ENCODE results near the gene SEMA3F. TPM values are rescaled to one million over a fixed set of nuclear protein-coding genes. Genes with fewer than 3 reads are reported as not detected.

The SEMA3F gene
- total RNA-seq, 1 donor from 2014 or later, result 14.5 TPM

DNA sequence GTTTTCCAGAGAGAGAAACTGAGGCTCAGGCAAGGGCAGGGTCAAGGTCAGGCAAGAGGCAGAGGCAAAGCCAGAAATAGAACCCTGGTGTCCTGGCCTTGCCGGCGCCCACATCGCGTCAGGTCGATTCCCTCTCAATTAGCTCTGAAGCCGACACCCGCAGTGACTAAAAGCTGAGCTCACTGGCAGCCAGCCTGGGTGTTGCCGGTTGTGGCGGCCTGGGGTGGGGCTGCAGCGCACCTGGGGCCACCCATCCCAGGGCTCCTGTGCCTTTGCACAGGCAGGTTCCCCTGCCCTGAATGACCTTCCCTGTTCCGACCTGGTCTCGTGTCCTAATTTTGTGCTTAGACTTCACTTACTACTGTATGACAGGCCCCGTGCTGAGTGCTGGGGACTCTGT lies 6.2 kb downstream of the SEMA3F start:
- peak overlapping the region; percentile 22 for H3K4me2 ChIP-seq
- no peak overlapping the region for H3K4me3 ChIP-seq
- no peaks in the 10 kb centered on the region for H3K36me3 ChIP-seq
- Mint-ChIP-seq H3K27ac (no peak overlapping the region), H3K27me3 (ENCODE audit: insufficient read depth, low read depth) (peaks cover 10% of the 10 kb centered on the region), H3K36me3 (peaks cover 2% of the 10 kb centered on the region), H3K9me3 (no peaks in the 10 kb centered on the region), H3K4me1 (peaks cover 59% of the 10 kb centered on the region), H3K4me3 (no peak overlapping the region)
- peaks cover 4% of the 10 kb centered on the region for H3K27me3 ChIP-seq
- H4K20me1 ChIP-seq (ENCODE audit: low read depth), result peaks cover 97% of the 10 kb centered on the region
- no peaks in the 10 kb centered on the region for H3F3A ChIP-seq (ENCODE audit: low read depth)
- no peak overlapping the region for H2AFZ ChIP-seq (replicated peaks)
- TF ChIP-seq EZH2 (IDR thresholded peaks at IDR 0.05), result no peak
- no peak for TF ChIP-seq EZH2phosphoT487 (IDR thresholded peaks at IDR 0.05)
- TF ChIP-seq, protein P1, sequence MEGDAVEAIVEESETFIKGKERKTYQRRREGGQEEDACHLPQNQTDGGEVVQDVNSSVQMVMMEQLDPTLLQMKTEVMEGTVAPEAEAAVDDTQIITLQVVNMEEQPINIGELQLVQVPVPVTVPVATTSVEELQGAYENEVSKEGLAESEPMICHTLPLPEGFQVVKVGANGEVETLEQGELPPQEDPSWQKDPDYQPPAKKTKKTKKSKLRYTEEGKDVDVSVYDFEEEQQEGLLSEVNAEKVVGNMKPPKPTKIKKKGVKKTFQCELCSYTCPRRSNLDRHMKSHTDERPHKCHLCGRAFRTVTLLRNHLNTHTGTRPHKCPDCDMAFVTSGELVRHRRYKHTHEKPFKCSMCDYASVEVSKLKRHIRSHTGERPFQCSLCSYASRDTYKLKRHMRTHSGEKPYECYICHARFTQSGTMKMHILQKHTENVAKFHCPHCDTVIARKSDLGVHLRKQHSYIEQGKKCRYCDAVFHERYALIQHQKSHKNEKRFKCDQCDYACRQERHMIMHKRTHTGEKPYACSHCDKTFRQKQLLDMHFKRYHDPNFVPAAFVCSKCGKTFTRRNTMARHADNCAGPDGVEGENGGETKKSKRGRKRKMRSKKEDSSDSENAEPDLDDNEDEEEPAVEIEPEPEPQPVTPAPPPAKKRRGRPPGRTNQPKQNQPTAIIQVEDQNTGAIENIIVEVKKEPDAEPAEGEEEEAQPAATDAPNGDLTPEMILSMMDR (IDR thresholded peaks at IDR 0.05), result no peak
- H3K9me3 ChIP-seq (ENCODE audit: low read depth), result no peaks in the 10 kb centered on the region
- peaks cover 50% of the 10 kb centered on the region for H3K4me1 ChIP-seq
- H3K27ac ChIP-seq, result no peak overlapping the region
- H3K79me2 ChIP-seq (ENCODE audit: low read depth), result peaks cover 30% of the 10 kb centered on the region
- H3K9ac ChIP-seq, result no peak overlapping the region
- DNase-seq (ENCODE audit: low spot score), result no peak

GRCh38 chr3:50162034-50162883 lies 7.1 kb downstream of the SEMA3F start:
- Histone ChIP-seq H3K4me2 (no peak overlapping the region), H3K4me3 (no peak overlapping the region), H4K20me1 (ENCODE audit: low read depth) (peaks cover 98% of the 10 kb centered on the region), H3F3A (ENCODE audit: low read depth) (peaks cover 6% of the 10 kb centered on the region), H3K9me3 (ENCODE audit: low read depth) (no peaks in the 10 kb centered on the region), H2AFZ (replicated peaks) (no peak overlapping the region), H3K79me2 (ENCODE audit: low read depth) (peaks cover 31% of the 10 kb centered on the region), H3K9ac (no peak overlapping the region), H3K36me3 (no peaks in the 10 kb centered on the region), H3K27me3 (no peaks in the 10 kb centered on the region), H3K27ac (no peak overlapping the region), H3K4me1 (peaks cover 51% of the 10 kb centered on the region)
- TF ChIP-seq, protein P1 (IDR thresholded peaks at IDR 0.05), result no peak
- TF ChIP-seq EZH2 (IDR thresholded peaks at IDR 0.05), result no peak
- TF ChIP-seq EZH2phosphoT487 (IDR thresholded peaks at IDR 0.05), result no peak
- Mint-ChIP-seq H3K9me3 (no peaks in the 10 kb centered on the region), H3K27me3 (ENCODE audit: insufficient read depth, low read depth) (peaks cover 10% of the 10 kb centered on the region), H3K27ac (peak overlapping the region; percentile 7), H3K4me3 (peak overlapping the region; percentile 33), H3K36me3 (peaks cover 2% of the 10 kb centered on the region), H3K4me1 (peaks cover 63% of the 10 kb centered on the region)
- no peak for DNase-seq (ENCODE audit: low spot score)

GRCh38 chr3:50163572-50164455 lies 8.7 kb downstream of the SEMA3F start:
- no peaks in the 10 kb centered on the region for H3K36me3 ChIP-seq
- peaks cover 17% of the 10 kb centered on the region for H3K79me2 ChIP-seq (ENCODE audit: low read depth)
- H3K4me3 ChIP-seq, result no peak overlapping the region
- H3K27ac ChIP-seq, result no peak overlapping the region
- H2AFZ ChIP-seq (replicated peaks), result no peak overlapping the region
- peaks cover 10% of the 10 kb centered on the region for H3K27me3 Mint-ChIP-seq (ENCODE audit: insufficient read depth, low read depth)
- DNase-seq (ENCODE audit: low spot score), result no peak
- H3K9ac ChIP-seq, result no peak overlapping the region
- H3K27me3 ChIP-seq, result no peaks in the 10 kb centered on the region
- no peaks in the 10 kb centered on the region for H3K9me3 ChIP-seq (ENCODE audit: low read depth)
- peaks cover 63% of the 10 kb centered on the region for H3K4me1 Mint-ChIP-seq
- peak overlapping the region; percentile 17 for H3K27ac Mint-ChIP-seq
- TF ChIP-seq EZH2 (IDR thresholded peaks at IDR 0.05) (no peak), EZH2phosphoT487 (IDR thresholded peaks at IDR 0.05) (no peak)
- TF ChIP-seq, protein P1 (IDR thresholded peaks at IDR 0.05), result no peak
- H3F3A ChIP-seq (ENCODE audit: low read depth), result peaks cover 20% of the 10 kb centered on the region
- no peak overlapping the region for H3K4me3 Mint-ChIP-seq
- peaks cover 97% of the 10 kb centered on the region for H4K20me1 ChIP-seq (ENCODE audit: low read depth)
- H3K9me3 Mint-ChIP-seq, result no peaks in the 10 kb centered on the region
- H3K4me1 ChIP-seq, result peaks cover 60% of the 10 kb centered on the region
- H3K4me2 ChIP-seq, result no peak overlapping the region
- peaks cover 2% of the 10 kb centered on the region for H3K36me3 Mint-ChIP-seq
